ENCODE measurements around the gene MAPKAPK2.
A peak's percentile ranks its signal among the peaks of the same experiment; 100 is the strongest.
"Not testable (repeated sequence)": the region's sequence is repeated elsewhere in the genome, so short reads cannot be mapped to it uniquely, and the experiment has no call there.

The MAPKAPK2 gene

DNA sequence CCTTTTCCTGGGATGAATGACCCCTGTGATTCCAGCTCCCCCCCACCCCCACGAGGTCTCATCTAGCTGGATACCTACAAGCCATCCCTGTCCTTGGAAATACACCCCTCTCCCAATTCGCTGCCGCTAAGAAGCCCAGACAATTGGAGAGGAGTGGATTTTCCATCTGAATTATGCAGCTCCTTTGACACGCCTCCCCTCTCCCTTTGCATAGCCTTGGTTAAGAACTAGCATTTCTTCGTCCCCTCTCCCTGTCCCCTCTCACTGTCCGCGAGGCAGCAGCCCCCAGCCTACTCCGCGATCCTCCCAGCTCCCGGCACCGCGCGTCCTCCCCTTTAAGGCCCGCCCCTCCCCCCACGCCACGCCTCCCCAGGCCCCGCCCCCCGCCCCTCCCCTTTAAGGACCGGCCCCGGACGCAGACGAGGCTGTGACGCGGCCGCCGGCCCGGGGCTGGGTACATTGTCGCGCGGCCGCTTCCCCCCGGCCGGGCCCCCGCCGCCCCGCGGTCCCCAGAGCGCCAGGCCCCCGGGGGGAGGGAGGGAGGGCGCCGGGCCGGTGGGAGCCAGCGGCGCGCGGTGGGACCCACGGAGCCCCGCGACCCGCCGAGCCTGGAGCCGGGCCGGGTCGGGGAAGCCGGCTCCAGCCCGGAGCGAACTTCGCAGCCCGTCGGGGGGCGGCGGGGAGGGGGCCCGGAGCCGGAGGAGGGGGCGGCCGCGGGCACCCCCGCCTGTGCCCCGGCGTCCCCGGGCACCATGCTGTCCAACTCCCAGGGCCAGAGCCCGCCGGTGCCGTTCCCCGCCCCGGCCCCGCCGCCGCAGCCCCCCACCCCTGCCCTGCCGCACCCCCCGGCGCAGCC, at the start of gene MAPKAPK2:
TSS of gene MAPKAPK2 (plus strand) at position 428 of the 856 bp plus-strand sequence. CDS start at position 753, 325 bp downstream.
- peaks cover 5% of the 10 kb centered on the region for H3K4me1 ChIP-seq (ENCODE audit: insufficient read depth, insufficient read length)
- no peak for DNase-seq (ENCODE audit: low read depth, low spot score)
- TF ChIP-seq ZNF274 (IDR thresholded peaks at IDR 0.05; ENCODE audit: low read depth, low read length) (no peak), SUZ12 (IDR thresholded peaks at IDR 0.05; ENCODE audit: extremely low read depth, insufficient read depth, insufficient read length) (no peak), YY1 (IDR thresholded peaks at IDR 0.05; ENCODE audit: insufficient read depth, insufficient read length) (no peak)

DNA sequence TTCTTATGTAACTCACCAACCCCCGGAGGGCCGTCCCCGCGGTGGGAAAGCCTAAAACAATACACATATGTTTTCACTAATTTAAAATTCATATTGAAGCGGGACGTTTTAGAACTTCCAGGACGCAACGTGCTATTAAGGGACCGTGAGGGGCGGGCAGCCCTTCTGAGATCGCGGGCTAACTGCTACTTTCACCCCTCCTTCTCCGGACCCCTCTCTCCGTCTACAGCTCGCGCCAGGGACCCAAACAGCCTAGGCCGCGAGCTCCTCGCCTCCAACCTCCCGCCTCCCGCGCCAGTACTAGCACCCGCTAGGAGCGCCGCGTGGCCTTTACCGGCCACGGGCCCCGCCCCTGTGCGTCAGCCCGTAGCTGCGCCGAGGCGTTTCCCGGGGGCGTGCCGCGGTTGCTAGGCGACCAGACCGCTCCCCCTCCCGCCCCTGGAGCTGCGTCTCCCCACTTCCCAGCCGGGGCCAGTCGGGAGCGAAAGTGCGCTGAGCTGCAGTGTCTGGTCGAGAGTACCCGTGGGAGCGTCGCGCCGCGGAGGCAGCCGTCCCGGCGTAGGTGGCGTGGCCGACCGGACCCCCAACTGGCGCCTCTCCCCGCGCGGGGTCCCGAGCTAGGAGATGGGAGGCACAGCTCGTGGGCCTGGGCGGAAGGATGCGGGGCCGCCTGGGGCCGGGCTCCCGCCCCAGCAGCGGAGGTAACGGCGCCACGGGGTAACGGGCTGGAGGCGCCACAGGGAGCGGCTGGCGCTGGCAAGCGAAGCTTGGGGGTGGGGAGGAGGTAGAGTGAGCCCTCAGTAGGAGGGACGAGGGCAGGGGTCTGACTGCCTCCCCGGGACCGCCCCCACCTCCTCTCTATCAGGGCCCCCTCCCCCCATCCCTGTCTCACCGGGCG, 49.4 kb upstream of the MAPKAPK2 start, which contains the start of gene DYRK3:
TSS of gene DYRK3 (plus strand) at position 457 of the 898 bp plus-strand sequence. CDS start at position 625, 168 bp downstream.
- H3K36me3 ChIP-seq (ENCODE audit: insufficient read depth, insufficient read length, low read length) = no peaks in the 10 kb centered on the region
- peaks cover 2% of the 10 kb centered on the region for H3K4me1 ChIP-seq (ENCODE audit: insufficient read depth, insufficient read length)
- no peaks in the 10 kb centered on the region for H3K27me3 ChIP-seq (ENCODE audit: insufficient read depth, insufficient read length)
- peak within 1 kb of the TSS; percentile 84 for H3K4me3 ChIP-seq (ENCODE audit: insufficient read length, low read depth)
- H3K9me3 ChIP-seq (ENCODE audit: insufficient read depth, low read length) = no peaks in the 10 kb centered on the region
- H3K9ac ChIP-seq (ENCODE audit: insufficient read length, low read depth) = peak within 1 kb of the TSS; percentile 85
- TF ChIP-seq YY1 (IDR thresholded peaks at IDR 0.05; ENCODE audit: insufficient read depth, insufficient read length) = no peak
- TF ChIP-seq ZNF274 (IDR thresholded peaks at IDR 0.05; ENCODE audit: low read depth, low read length) = no peak
- no peak for TF ChIP-seq SUZ12 (IDR thresholded peaks at IDR 0.05; ENCODE audit: extremely low read depth, insufficient read depth, insufficient read length)
- DNase-seq (ENCODE audit: low read depth, low spot score) = peak; percentile 95

More for the DNA sequence above, at the start of gene MAPKAPK2:
- Histone ChIP-seq H3K9ac (ENCODE audit: insufficient read length, low read depth) (peak within 1 kb of the TSS; percentile 82), H3K36me3 (ENCODE audit: insufficient read depth, insufficient read length, low read length) (no peaks in the 10 kb centered on the region), H3K4me3 (ENCODE audit: insufficient read length, low read depth) (peak within 1 kb of the TSS; percentile 81), H3K9me3 (ENCODE audit: insufficient read depth, low read length) (no peaks in the 10 kb centered on the region), H3K27me3 (ENCODE audit: insufficient read depth, insufficient read length) (peaks cover 36% of the 10 kb centered on the region)

DNA sequence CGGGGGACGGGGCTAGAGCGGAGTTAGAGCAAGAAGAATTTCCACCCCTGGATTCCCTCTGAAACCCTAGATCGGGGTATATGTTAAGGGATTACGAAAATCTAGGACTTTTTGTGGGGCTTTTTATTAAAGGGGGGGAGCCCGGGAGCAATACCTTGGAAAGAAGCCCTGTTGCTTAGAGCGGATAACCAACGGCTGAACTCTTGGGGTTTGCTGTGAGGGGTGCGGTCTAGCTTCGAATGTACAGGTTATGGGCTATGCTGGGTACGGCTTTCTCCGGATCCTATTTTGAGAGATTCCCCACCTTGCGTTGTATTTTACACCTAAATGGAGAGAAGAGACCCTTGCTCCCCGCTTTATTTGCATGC, 48.7 kb upstream of the MAPKAPK2 start:
- H3K4me1 ChIP-seq (ENCODE audit: insufficient read depth, insufficient read length) = peaks cover 2% of the 10 kb centered on the region
- H3K27me3 ChIP-seq (ENCODE audit: insufficient read depth, insufficient read length) = no peaks in the 10 kb centered on the region
- H3K4me3 ChIP-seq (ENCODE audit: insufficient read length, low read depth) = peak overlapping the region; percentile 84
- peaks cover 1% of the 10 kb centered on the region for H3K36me3 ChIP-seq (ENCODE audit: insufficient read depth, insufficient read length, low read length)
- DNase-seq (ENCODE audit: low read depth, low spot score) = no peak
- no peaks in the 10 kb centered on the region for H3K9me3 ChIP-seq (ENCODE audit: insufficient read depth, low read length)
- peak overlapping the region; percentile 85 for H3K9ac ChIP-seq (ENCODE audit: insufficient read length, low read depth)
- no peak for TF ChIP-seq SUZ12 (IDR thresholded peaks at IDR 0.05; ENCODE audit: extremely low read depth, insufficient read depth, insufficient read length)
- TF ChIP-seq YY1 (IDR thresholded peaks at IDR 0.05; ENCODE audit: insufficient read depth, insufficient read length) = no peak
- no peak for TF ChIP-seq ZNF274 (IDR thresholded peaks at IDR 0.05; ENCODE audit: low read depth, low read length)

DNA sequence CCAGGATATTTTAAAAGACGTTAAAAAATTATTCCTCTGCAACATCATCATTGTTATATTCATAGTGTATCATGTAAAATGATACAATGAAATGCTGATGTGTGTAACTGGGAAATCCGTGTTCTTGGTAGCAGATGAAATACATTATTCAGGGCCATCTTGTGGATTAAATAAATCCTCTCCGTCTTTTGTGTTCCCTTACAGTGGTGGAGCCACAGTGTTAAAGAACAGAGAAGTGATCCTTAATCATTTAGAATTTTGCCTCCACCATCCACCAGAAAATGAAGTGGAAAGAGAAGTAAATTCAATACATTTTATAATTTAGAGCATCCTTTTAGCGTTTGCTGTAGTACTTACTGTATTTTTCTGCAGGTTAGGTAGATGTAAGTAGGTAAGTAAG, 48.0 kb upstream of the MAPKAPK2 start:
- Histone ChIP-seq H3K4me3 (ENCODE audit: insufficient read length, low read depth) (no peak overlapping the region), H3K4me1 (ENCODE audit: insufficient read depth, insufficient read length) (peaks cover 2% of the 10 kb centered on the region), H3K9ac (ENCODE audit: insufficient read length, low read depth) (no peak overlapping the region), H3K36me3 (ENCODE audit: insufficient read depth, insufficient read length, low read length) (peaks cover 2% of the 10 kb centered on the region), H3K27me3 (ENCODE audit: insufficient read depth, insufficient read length) (no peaks in the 10 kb centered on the region), H3K9me3 (ENCODE audit: insufficient read depth, low read length) (no peaks in the 10 kb centered on the region)
- TF ChIP-seq YY1 (IDR thresholded peaks at IDR 0.05; ENCODE audit: insufficient read depth, insufficient read length) = no peak
- TF ChIP-seq ZNF274 (IDR thresholded peaks at IDR 0.05; ENCODE audit: low read depth, low read length) = no peak
- TF ChIP-seq SUZ12 (IDR thresholded peaks at IDR 0.05; ENCODE audit: extremely low read depth, insufficient read depth, insufficient read length) = no peak
- DNase-seq (ENCODE audit: low read depth, low spot score) = no peak

DNA sequence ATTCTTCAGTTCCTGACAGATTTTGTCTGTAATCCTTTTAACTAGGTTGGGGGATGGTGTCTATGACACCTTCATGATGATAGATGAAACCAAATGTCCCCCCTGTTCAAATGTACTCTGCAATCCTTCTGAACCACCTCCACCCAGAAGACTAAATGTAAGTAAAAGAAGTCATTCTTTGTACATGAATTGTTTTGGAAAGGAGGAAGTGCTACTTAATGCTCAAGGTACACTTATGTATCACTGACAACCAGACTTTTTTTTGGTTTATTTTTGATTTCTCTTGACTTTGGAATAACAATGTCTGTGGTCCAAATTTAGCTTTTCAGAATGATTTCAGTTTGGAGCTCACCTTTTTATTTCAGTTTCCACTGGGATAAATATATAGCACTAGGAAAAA, 47.1 kb upstream of the MAPKAPK2 start:
- Histone ChIP-seq H3K36me3 (ENCODE audit: insufficient read depth, insufficient read length, low read length) (peaks cover 2% of the 10 kb centered on the region), H3K27me3 (ENCODE audit: insufficient read depth, insufficient read length) (no peaks in the 10 kb centered on the region), H3K9ac (ENCODE audit: insufficient read length, low read depth) (no peak overlapping the region), H3K4me3 (ENCODE audit: insufficient read length, low read depth) (no peak overlapping the region), H3K9me3 (ENCODE audit: insufficient read depth, low read length) (no peaks in the 10 kb centered on the region), H3K4me1 (ENCODE audit: insufficient read depth, insufficient read length) (peaks cover 2% of the 10 kb centered on the region)
- DNase-seq (ENCODE audit: low read depth, low spot score) = no peak
- TF ChIP-seq ZNF274 (IDR thresholded peaks at IDR 0.05; ENCODE audit: low read depth, low read length) (no peak), SUZ12 (IDR thresholded peaks at IDR 0.05; ENCODE audit: extremely low read depth, insufficient read depth, insufficient read length) (no peak), YY1 (IDR thresholded peaks at IDR 0.05; ENCODE audit: insufficient read depth, insufficient read length) (no peak)

DNA sequence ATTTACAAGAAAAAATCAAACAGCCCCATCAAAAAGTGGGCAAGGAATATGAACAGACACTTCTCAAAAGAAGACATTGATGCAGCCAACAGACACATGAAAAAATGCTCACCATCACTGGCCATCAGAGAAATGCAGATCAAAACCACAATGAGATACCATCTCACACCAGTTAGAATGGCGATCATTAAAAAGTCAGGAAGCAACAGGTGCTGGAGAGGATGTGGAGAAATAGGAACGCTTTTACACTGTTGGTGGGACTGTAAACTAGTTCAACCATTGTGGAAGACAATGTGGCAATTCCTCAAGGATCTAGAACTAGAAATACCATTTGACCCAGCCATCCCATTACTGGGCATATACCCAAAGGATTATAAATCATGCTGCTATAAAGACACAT, 42.6 kb upstream of the MAPKAPK2 start:
- not testable (repeated sequence) for H3K27me3 ChIP-seq (ENCODE audit: insufficient read depth, insufficient read length)

More for the DNA sequence above, 42.6 kb upstream of the MAPKAPK2 start:
- H3K4me3 ChIP-seq (ENCODE audit: insufficient read length, low read depth); H3K9me3 ChIP-seq (ENCODE audit: insufficient read depth, low read length); H3K4me1 ChIP-seq (ENCODE audit: insufficient read depth, insufficient read length); DNase-seq (ENCODE audit: low read depth, low spot score); H3K9ac ChIP-seq (ENCODE audit: insufficient read length, low read depth): not testable (repeated sequence)
- peaks cover 16% of the 10 kb centered on the region for H3K36me3 ChIP-seq (ENCODE audit: insufficient read depth, insufficient read length, low read length)
